ENCODE measurements around the gene KEAP1. TPM values are rescaled to one million over a fixed set of nuclear protein-coding genes. Genes with fewer than 3 reads are reported as not detected.

The KEAP1 gene
- total RNA-seq, 1 donor from 2014 or later, result 69.5 TPM

DNA sequence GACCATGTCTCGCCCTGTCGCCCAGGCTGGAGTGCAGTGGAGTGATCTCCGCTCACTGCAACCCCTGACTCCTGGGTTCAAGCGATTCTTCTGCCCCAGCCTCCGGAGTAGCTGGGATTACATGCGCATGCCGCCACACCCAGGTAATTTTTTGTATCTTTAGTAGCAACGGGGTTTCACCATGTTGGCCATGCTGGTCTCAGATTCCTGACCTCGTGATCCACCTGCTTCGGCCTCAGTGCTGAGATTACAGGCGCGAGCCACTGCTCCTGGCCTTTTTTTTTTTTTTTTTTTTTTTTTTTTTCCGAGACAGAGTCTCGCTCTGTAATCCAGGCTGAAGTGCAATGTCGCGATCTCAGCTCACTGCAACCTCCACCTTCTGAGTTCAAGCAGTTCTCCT, 4.9 kb upstream of the KEAP1 start:
- TF ChIP-seq CTCF (IDR thresholded peaks at IDR 0.05; ENCODE audit: unreplicated experiment), result no peak
- Mint-ChIP-seq H3K4me3 (no peak overlapping the region), H3K27me3 (ENCODE audit: low read depth) (peaks cover 2% of the 10 kb centered on the region)

GRCh38 chr19:10505583-10506229, 2.5 kb upstream of the KEAP1 start:
- no peaks in the 10 kb centered on the region for H3K9me3 Mint-ChIP-seq
- TF ChIP-seq CTCF (IDR thresholded peaks at IDR 0.05; ENCODE audit: unreplicated experiment), result peak; percentile 75
- H3K27me3 Mint-ChIP-seq (ENCODE audit: low read depth), result no peaks in the 10 kb centered on the region
- H3K4me1 Mint-ChIP-seq, result peaks cover 11% of the 10 kb centered on the region
- DNase-seq (ENCODE audit: low spot score in 2 of 2, unreplicated experiment in 2 of 2), result peak in 1 of 2 experiments; percentile 74
- H3K27ac Mint-ChIP-seq, result no peak overlapping the region
- H3K36me3 Mint-ChIP-seq, result no peaks in the 10 kb centered on the region
- peak overlapping the region; percentile 46 for H3K4me3 Mint-ChIP-seq

More for the DNA sequence above, 4.9 kb upstream of the KEAP1 start:
- Mint-ChIP-seq H3K27ac (no peak overlapping the region), H3K36me3 (no peaks in the 10 kb centered on the region), H3K9me3 (no peaks in the 10 kb centered on the region), H3K4me1 (peaks cover 5% of the 10 kb centered on the region)
- no peak for DNase-seq (ENCODE audit: low spot score in 2 of 2, unreplicated experiment in 2 of 2)

DNA sequence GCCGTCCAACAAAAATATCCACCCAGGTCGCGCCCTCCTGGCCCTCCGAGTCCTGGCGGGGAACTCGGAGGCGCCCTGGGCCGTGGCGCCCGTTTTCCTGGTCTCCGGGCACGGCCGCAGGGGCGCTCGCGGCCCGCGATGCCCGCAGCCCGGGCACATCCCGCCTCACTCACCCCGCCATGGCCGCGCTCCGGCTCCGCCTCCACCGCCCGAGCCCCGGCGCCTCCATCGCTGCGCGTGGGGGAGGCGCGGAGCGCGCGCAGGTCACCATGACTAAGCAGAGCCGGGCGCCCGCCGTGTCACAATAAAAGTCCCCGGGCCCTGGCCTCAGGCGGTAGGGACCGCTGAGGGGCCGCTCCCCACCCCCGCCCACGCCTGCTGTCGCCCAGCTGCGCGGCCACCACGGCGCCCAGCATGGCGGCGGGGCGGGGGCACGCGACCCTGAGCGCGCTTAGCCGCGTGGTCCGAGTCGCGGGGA, 593 bp downstream of the KEAP1 start:
- TF ChIP-seq CTCF (IDR thresholded peaks at IDR 0.05; ENCODE audit: unreplicated experiment), result no peak
- Mint-ChIP-seq H3K9me3 (no peaks in the 10 kb centered on the region), H3K27ac (peak overlapping the region; percentile 90), H3K27me3 (ENCODE audit: low read depth) (no peaks in the 10 kb centered on the region), H3K4me1 (peaks cover 11% of the 10 kb centered on the region), H3K4me3 (peak overlapping the region; percentile 81), H3K36me3 (peaks cover 12% of the 10 kb centered on the region)
- DNase-seq (ENCODE audit: low spot score in 2 of 2, unreplicated experiment in 2 of 2), result peak; percentile 74 to 86

DNA sequence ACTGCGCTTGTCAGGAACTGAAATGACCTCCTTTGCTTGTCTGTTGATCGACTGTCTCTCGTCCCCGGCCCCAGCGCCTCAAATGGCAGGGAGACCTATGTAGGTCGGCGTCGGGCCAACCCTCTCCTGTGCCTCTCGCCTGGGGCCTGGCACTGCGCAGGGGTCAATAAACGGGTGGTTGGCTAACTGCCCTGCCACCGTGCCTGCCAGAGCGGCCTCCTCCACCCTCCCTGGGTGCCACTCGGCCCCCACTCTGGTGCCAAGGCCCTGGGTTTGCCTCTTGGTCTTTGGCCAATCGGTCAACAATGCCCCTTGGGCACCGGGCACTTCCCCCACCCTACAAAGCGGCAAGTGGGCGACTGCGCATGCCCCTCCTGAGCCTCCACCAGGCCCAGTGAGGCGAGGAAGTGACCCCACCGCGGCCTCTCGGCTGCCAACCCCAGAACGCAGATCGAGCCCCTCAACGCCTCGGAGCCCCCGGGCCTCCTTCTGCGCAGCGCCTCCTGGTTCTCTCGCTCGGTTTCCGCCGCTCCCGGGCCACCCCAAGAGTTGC, 1.1 kb downstream of the KEAP1 start:
- Mint-ChIP-seq H3K27me3 (ENCODE audit: low read depth) (no peaks in the 10 kb centered on the region), H3K27ac (peak overlapping the region; percentile 90), H3K4me3 (peak overlapping the region; percentile 81), H3K9me3 (no peaks in the 10 kb centered on the region), H3K36me3 (peaks cover 16% of the 10 kb centered on the region), H3K4me1 (peaks cover 11% of the 10 kb centered on the region)
- no peak for TF ChIP-seq CTCF (IDR thresholded peaks at IDR 0.05; ENCODE audit: unreplicated experiment)
- peak in 1 of 2 experiments; percentile 55 for DNase-seq (ENCODE audit: low spot score in 2 of 2, unreplicated experiment in 2 of 2)

- Mint-ChIP-seq H3K27me3 (ENCODE audit: low read depth) (no peaks in the 10 kb centered on the region), H3K4me3 (peak overlapping the region; percentile 56), H3K36me3 (peaks cover 17% of the 10 kb centered on the region), H3K4me1 (peaks cover 11% of the 10 kb centered on the region), H3K9me3 (no peaks in the 10 kb centered on the region), H3K27ac (peak overlapping the region; percentile 27)
- TF ChIP-seq CTCF (IDR thresholded peaks at IDR 0.05; ENCODE audit: unreplicated experiment), result no peak
- no peak for DNase-seq (ENCODE audit: low spot score in 2 of 2, unreplicated experiment in 2 of 2)
Measured at GRCh38 chr19:10500247-10500592, 2.9 kb downstream of the KEAP1 start.

Data from mesothelial cell of epicardium (in vitro differentiated cells).